BLaER1 (cell line): ENCODE results near the gene CENPX.

Experiments used
- H3K27ac ChIP-seq: shearing (Covaris generic); formaldehyde crosslinking; 2 replicates; pipeline ENCODE4 v1.8.1; 2022
- H3K27me3 ChIP-seq: shearing (Covaris generic); formaldehyde crosslinking; 2 replicates; pipeline ENCODE4 v1.8.1; 2022
- H3K36me3 ChIP-seq: shearing (Covaris generic); formaldehyde crosslinking; 2 replicates; pipeline ENCODE4 v1.8.1; 2022
- H3K4me1 ChIP-seq: shearing (Covaris generic); formaldehyde crosslinking; 2 replicates; pipeline ENCODE4 v1.8.1; 2022
- H3K4me2 ChIP-seq: shearing (Covaris generic); formaldehyde crosslinking; 2 replicates; pipeline ENCODE4 v1.8.1; 2022
- H3K4me3 ChIP-seq: shearing (Covaris generic); formaldehyde crosslinking; 2 replicates; pipeline ENCODE4 v1.8.1; 2022
- H3K9ac ChIP-seq: shearing (Covaris generic); formaldehyde crosslinking; 2 replicates; pipeline ENCODE4 v1.8.1; 2022
- H3K9me3 ChIP-seq: shearing (Covaris generic); formaldehyde crosslinking; 2 replicates; pipeline ENCODE4 v1.8.1; 2022
- H4K20me1 ChIP-seq: shearing (Covaris generic); formaldehyde crosslinking; 2 replicates; pipeline ENCODE4 v1.8.1; 2022
- Cebpa-rat ChIP-seq: shearing (Covaris generic); IDR thresholded peaks from 2 replicates; pipeline ENCODE4 v1.8.1; 2022

CENPX gene

DNA sequence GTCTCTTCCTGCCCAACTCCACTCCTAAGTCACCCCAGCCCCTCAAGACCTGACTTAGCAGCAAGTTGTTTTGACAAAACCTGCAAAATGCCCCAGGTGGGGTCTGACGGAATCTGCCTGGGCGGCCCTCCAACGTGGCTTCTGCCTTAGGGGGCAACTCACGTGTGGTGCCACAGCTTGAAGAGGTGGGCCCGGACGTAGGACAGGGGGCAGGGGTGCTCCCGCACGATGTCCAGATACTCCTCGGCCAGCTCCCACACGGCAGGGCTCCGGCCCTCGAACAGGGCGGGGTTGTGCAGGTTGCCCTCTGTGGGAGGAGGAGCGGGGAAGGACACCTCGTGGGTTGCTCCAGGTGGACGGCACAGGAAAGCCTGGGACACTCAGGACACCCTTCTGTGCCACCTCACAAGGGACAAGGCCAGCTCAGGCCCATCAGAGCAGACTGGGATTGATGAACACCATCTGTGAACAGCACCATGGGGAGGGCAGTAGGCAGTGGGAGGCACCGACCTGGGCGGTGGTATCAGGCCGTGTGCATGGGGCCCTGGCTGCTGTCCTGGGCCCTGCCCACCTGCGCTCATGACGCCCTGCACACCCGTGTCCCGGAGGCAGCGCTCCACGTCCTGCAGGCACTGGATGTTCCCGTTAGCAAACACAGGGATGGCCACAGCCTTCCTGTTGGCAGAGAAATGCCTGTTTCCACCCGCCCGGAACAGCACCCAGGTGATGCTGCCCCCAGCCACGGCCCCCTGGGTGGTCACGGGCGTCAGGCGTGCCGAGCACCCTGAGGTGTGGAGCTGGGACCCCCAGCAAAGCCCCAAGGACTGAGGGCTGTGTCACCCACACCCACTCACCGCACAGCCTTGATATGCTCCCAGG lies 38.6 kb upstream of the CENPX start:
- peaks cover 78% of the 10 kb centered on the region for H4K20me1 ChIP-seq
- no peak overlapping the region for H3K9ac ChIP-seq
- no peak for TF ChIP-seq Cebpa-rat
- H3K4me3 ChIP-seq: no peak overlapping the region
- peaks cover 82% of the 10 kb centered on the region for H3K36me3 ChIP-seq
- H3K27me3 ChIP-seq: no peaks in the 10 kb centered on the region
- no peak overlapping the region for H3K4me2 ChIP-seq
- no peaks in the 10 kb centered on the region for H3K9me3 ChIP-seq
- no peak overlapping the region for H3K27ac ChIP-seq
- peaks cover 59% of the 10 kb centered on the region for H3K4me1 ChIP-seq

GRCh38 chr17:82060614-82061013 lies 37.9 kb upstream of the CENPX start:
- H3K4me1 ChIP-seq: peaks cover 56% of the 10 kb centered on the region
- H3K27me3 ChIP-seq: no peaks in the 10 kb centered on the region
- H3K9ac ChIP-seq: no peak overlapping the region
- peaks cover 88% of the 10 kb centered on the region for H3K36me3 ChIP-seq
- H3K9me3 ChIP-seq: no peaks in the 10 kb centered on the region
- peak overlapping the region; percentile 72; the same call in 1 of the 2 replicates for H3K4me2 ChIP-seq
- H4K20me1 ChIP-seq: peaks cover 84% of the 10 kb centered on the region
- no peak for TF ChIP-seq Cebpa-rat
- peak overlapping the region; percentile 63; the same call in 1 of the 2 replicates for H3K27ac ChIP-seq
- H3K4me3 ChIP-seq: no peak overlapping the region

- Histone ChIP-seq H3K4me1 (peaks cover 57% of the 10 kb centered on the region), H3K9me3 (no peaks in the 10 kb centered on the region), H4K20me1 (peaks cover 87% of the 10 kb centered on the region), H3K9ac (peak overlapping the region; percentile 54), H3K4me2 (peak overlapping the region; percentile 72), H3K4me3 (no peak overlapping the region), H3K36me3 (peaks cover 93% of the 10 kb centered on the region), H3K27ac (peak overlapping the region; percentile 63), H3K27me3 (no peaks in the 10 kb centered on the region)
- TF ChIP-seq Cebpa-rat: no peak
These were observed 37.3 kb upstream of the CENPX start for GRCh38 chr17:82060001-82060380.

DNA sequence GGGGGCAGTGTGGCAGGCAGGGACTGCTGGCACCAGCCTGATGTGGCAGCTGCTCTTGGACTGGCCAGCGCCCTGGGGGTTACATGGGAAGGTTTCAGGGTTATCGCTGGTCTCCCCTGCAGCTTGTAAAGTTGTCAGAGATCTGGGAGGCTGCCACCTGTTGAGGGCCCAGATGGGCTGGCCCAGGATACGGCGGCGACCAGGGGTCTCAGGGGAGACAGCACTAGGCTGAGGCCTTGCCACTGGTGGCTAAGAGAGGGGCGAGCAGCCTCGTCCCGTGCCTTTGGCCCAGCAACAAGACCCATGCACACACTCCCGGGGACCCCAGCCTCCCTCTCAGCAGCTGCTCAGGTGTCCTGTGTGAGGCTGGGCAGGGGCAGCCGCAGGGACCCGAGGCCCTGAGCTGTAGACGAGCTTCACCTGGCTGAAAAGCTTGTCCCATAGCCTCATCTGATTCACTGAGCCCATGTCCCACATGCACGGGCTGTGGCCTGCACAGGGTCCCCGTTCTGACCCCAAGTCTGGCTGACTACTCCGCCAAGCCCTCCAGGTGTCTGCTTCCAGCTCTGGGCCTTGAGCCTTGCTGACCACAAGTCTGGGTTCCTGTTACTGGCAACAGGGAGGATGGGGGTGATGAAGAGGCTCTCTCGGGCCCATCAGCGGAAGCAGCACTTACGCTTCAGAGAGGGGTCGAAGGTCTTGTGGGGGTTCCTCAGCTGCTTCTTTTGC lies 36.8 kb upstream of the CENPX start:
- Histone ChIP-seq H3K27ac (peak overlapping the region; percentile 63), H3K9ac (peak overlapping the region; percentile 54), H3K27me3 (no peaks in the 10 kb centered on the region), H3K4me3 (peak overlapping the region; percentile 11; the same call in 1 of the 2 replicates), H4K20me1 (peaks cover 87% of the 10 kb centered on the region), H3K4me1 (peaks cover 57% of the 10 kb centered on the region), H3K36me3 (peaks cover 97% of the 10 kb centered on the region), H3K9me3 (no peaks in the 10 kb centered on the region), H3K4me2 (peak overlapping the region; percentile 72)
- TF ChIP-seq Cebpa-rat: no peak

GRCh38 chr17:82058855-82059249 lies 36.2 kb upstream of the CENPX start:
- H3K4me2 ChIP-seq: peak overlapping the region; percentile 72
- no peaks in the 10 kb centered on the region for H3K27me3 ChIP-seq
- H3K9me3 ChIP-seq: no peaks in the 10 kb centered on the region
- peak overlapping the region; percentile 54; the same call in 1 of the 2 replicates for H3K9ac ChIP-seq
- peaks cover 55% of the 10 kb centered on the region for H3K4me1 ChIP-seq
- TF ChIP-seq Cebpa-rat: no peak
- peak overlapping the region; percentile 63; the same call in 1 of the 2 replicates for H3K27ac ChIP-seq
- H3K36me3 ChIP-seq: peaks cover 97% of the 10 kb centered on the region
- no peak overlapping the region for H3K4me3 ChIP-seq
- H4K20me1 ChIP-seq: peaks cover 87% of the 10 kb centered on the region

DNA sequence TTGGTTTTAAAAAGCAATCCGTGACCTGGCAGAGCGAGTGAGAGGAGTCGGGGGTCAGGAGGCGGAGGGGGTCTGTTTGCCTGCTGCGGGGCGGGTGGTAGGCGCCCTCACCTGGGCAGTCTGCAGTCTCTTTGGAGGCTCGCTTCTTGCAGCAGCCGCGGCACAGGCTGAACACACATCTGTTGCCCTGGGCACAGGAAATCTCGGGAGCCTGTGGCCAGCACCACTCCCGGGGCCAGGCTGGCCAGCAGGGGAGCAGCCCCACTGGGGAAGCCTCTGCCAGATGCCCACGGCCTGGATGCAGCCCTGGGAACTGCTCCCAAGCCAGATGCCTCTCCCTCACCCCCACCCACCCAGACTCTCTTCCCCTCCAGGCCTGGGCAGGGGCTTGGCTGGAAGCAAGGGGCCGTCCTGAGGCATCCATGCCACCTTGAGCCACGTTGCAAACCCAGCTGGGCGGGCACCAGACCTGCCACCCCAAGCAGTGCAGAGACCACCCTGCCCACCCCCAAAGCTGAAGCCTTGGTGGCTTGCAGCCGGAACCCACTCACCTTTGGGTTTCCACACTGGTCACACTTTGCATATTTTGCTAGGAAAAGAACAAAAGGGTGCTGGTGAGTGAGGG lies 35.7 kb upstream of the CENPX start:
- H3K4me1 ChIP-seq: peaks cover 55% of the 10 kb centered on the region
- peaks cover 87% of the 10 kb centered on the region for H4K20me1 ChIP-seq
- TF ChIP-seq Cebpa-rat: no peak
- peak overlapping the region; percentile 54; the same call in 1 of the 2 replicates for H3K9ac ChIP-seq
- H3K4me3 ChIP-seq: no peak overlapping the region
- no peaks in the 10 kb centered on the region for H3K27me3 ChIP-seq
- peaks cover 97% of the 10 kb centered on the region for H3K36me3 ChIP-seq
- H3K4me2 ChIP-seq: peak overlapping the region; percentile 72
- H3K27ac ChIP-seq: no peak overlapping the region
- no peaks in the 10 kb centered on the region for H3K9me3 ChIP-seq

DNA sequence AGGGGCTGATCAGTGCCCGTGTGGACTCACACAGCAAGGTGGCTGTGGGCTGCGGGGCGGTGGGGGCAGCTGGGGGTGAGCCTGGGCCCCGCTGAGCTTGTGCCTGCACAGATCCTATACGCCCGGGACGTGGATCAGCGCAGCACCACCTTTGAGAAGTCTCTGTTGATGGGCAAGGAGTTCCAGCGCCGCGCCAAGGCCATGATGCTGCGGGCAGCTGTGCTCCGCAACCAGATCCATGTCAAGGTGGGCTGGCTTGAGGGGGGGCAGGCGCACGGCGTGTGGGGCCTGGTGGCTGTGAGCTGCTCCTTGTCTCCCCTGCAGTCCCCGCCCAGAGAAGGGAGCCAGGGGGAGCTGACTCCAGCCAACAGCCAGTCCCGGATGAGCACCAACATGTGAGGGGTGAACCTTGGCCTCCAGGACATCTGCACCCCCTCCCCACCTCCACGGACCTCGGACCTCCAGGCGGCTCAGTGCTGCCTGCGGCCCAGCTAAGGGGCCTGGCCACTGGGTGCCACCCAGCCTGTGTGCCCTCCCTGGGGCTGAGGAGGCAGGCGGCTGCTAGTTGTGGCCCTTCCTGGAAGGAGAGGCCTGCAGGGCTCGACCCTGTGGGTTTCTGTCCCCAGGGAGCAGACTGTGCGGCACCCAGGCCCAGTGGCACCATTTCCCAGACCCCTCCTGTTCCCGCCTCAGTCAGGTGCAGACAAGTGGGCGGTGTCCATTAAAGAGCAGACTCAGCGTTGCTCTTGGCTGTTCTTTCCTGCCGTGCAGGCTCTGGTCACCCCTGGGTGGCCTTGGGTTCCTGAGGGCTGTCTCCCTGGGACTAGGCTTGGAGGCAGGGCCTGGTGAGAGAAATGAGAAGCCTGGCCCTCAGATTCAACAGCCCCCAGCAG lies 34.3 kb upstream of the CENPX start:
- H3K4me2 ChIP-seq: peak overlapping the region; percentile 5; the same call in 1 of the 2 replicates
- H4K20me1 ChIP-seq: peaks cover 92% of the 10 kb centered on the region
- peaks cover 87% of the 10 kb centered on the region for H3K36me3 ChIP-seq
- H3K27me3 ChIP-seq: no peaks in the 10 kb centered on the region
- H3K4me3 ChIP-seq: no peak overlapping the region
- no peak overlapping the region for H3K27ac ChIP-seq
- no peak for TF ChIP-seq Cebpa-rat
- no peaks in the 10 kb centered on the region for H3K9me3 ChIP-seq
- no peak overlapping the region for H3K9ac ChIP-seq
- peaks cover 65% of the 10 kb centered on the region for H3K4me1 ChIP-seq

- no peak overlapping the region for H3K4me2 ChIP-seq
- H3K4me1 ChIP-seq: peaks cover 65% of the 10 kb centered on the region
- no peak overlapping the region for H3K27ac ChIP-seq
- no peaks in the 10 kb centered on the region for H3K9me3 ChIP-seq
- H3K27me3 ChIP-seq: no peaks in the 10 kb centered on the region
- H3K36me3 ChIP-seq: peaks cover 80% of the 10 kb centered on the region
- no peak overlapping the region for H3K4me3 ChIP-seq
- no peak for TF ChIP-seq Cebpa-rat
- H3K9ac ChIP-seq: no peak overlapping the region
- peaks cover 90% of the 10 kb centered on the region for H4K20me1 ChIP-seq
These were observed 33.5 kb upstream of the CENPX start for GRCh38 chr17:82055965-82056728.
